GM12878 (cell line): ENCODE measurements around the gene AKAP13. TPM values are rescaled to one million over a fixed set of nuclear protein-coding genes. Genes with fewer than 3 reads are reported as not detected.

Source experiments
- ATAC-seq: fragments of 200-7000 bp; cut with Tn5 transposase; 3 replicates; pipeline ENCODE4 v1.9.1; 2020; ENCODE audit warnings: mild to moderate bottlenecking, moderate library complexity
- BruUV-seq: library from RNA; stranded (reverse); fragments of 400-500 nt; replicated peaks from 2 replicates; lab custom pipeline; 2021; lab: Mats Ljungman, UMichigan
- CTCF ChIA-PET: fragments of 300-600 bp; sonication (Branson Sonifier 250); formaldehyde crosslinking; extraction: SDS; loops from one replicate; lab custom pipeline; 2021; ENCODE audit warnings: inconsistent platforms; lab: Yijun Ruan, JAX
- POLR2A ChIA-PET: fragments of 350-600 bp; formaldehyde crosslinking; extraction: SDS; loops from one replicate; lab custom pipeline; 2021; ENCODE audit warnings: inconsistent platforms; lab: Charles Lee
- RAD21 ChIA-PET: fragments of 300-600 bp; sonication (Branson Sonifier 250); formaldehyde crosslinking; loops from one replicate; lab custom pipeline; 2023; ENCODE audit warnings: antibody characterized with exemption; ENCODE audit not compliant: unreplicated experiment; lab: Charles Lee
- SMC1A ChIA-PET: fragments of 300-600 bp; sonication (Branson Sonifier 250); formaldehyde crosslinking; loops from one replicate; lab custom pipeline; 2023; ENCODE audit not compliant: unreplicated experiment, uncharacterized antibody; lab: Charles Lee
- DNase-seq: peaks from one replicate; pipeline ENCODE4 v3.0.0-alpha.2; 2011; ENCODE audit warnings: low read depth, low spot score
- FAIRE-seq: peaks from 3 replicates; lab custom pipeline; 2011; peaks lifted over from hg19 to GRCh38; lab: Jason Lieb, UNC
- H2AFZ ChIP-seq: 2 replicates; pipeline ENCODE4 v1.6.0; 2011; ENCODE audit warnings: low read depth, low read length, control low read depth; ENCODE audit not compliant: control insufficient read depth
- H3K27ac ChIP-seq: 2 replicates; pipeline ENCODE4 v1.5.1; 2011; ENCODE audit warnings: control low read depth; ENCODE audit not compliant: control insufficient read depth, insufficient read depth
- H3K27me3 ChIP-seq, 2 experiments: replicated peaks in 1 of 2; 2 replicates each; pipeline versions ENCODE4 v1.6.0 to v1.6.1; 2011; ENCODE audit warnings: low read length in 1 of 2; ENCODE audit not compliant: control insufficient read depth in 2 of 2, insufficient read depth in 2 of 2
- H3K36me3 ChIP-seq, 2 experiments: 2 replicates each; pipeline ENCODE4 v1.5.1; 2011; ENCODE audit warnings: low read length in 1 of 2; ENCODE audit not compliant: control insufficient read depth in 2 of 2, insufficient read depth in 2 of 2
- H3K4me1 ChIP-seq: 2 replicates; pipeline ENCODE4 v1.6.1; 2011; ENCODE audit warnings: mild to moderate bottlenecking, low read length, moderate library complexity, mixed read lengths; ENCODE audit not compliant: control insufficient read depth, insufficient read depth
- H3K4me2 ChIP-seq: 2 replicates; pipeline ENCODE4 v1.6.0; 2011; ENCODE audit warnings: control low read depth; ENCODE audit not compliant: control insufficient read depth, insufficient read depth
- H3K4me3 ChIP-seq: fragments of 200-600 bp; sonication (generic); 2 replicates; pipeline ENCODE4 v1.5.1; 2016
- H3K79me2 ChIP-seq: 2 replicates; pipeline ENCODE4 v1.6.0; 2011; ENCODE audit warnings: low read length; ENCODE audit not compliant: control insufficient read depth, insufficient read depth
- H3K9ac ChIP-seq: 2 replicates; pipeline ENCODE4 v1.8.0; 2011; ENCODE audit warnings: low read length, control low read depth, mixed read lengths; ENCODE audit not compliant: control insufficient read depth, insufficient read depth
- H3K9me3 ChIP-seq: replicated peaks from 3 replicates; pipeline ENCODE4 v1.5.1; 2011; ENCODE audit warnings: mild to moderate bottlenecking, low read length; ENCODE audit not compliant: control insufficient read depth, insufficient read depth
- H4K20me1 ChIP-seq: 2 replicates; pipeline ENCODE4 v1.6.0; 2011; ENCODE audit not compliant: control insufficient read depth, insufficient read depth
- BCLAF1 ChIP-seq: fragments of 450-650 bp; IDR thresholded peaks from 2 replicates; pipeline ENCODE4 v1.6.1; 2017; ENCODE audit warnings: antibody characterized with exemption, mild to moderate bottlenecking, moderate library complexity
- CEBPB ChIP-seq, 2 experiments: fragments of 150-350 bp in 1 of 2; IDR thresholded peaks; 2 replicates each; pipeline ENCODE4 v1.6.1; 2012 to 2014; ENCODE audit warnings: low read depth in 2 of 2, low read length in 2 of 2, borderline replicate concordance in 1 of 2, inconsistent platforms in 1 of 2
- IKZF2 ChIP-seq, 2 experiments: fragments of 450-650 bp; IDR thresholded peaks; 2 replicates each; pipeline ENCODE4 v1.6.1; 2017; ENCODE audit warnings: mild to moderate bottlenecking in 2 of 2, moderate library complexity in 2 of 2
- KLF5 ChIP-seq: fragments of 450-650 bp; IDR thresholded peaks from 2 replicates; pipeline ENCODE4 v1.6.1; 2014; ENCODE audit warnings: mild to moderate bottlenecking; ENCODE audit not compliant: partially characterized antibody
- NFYA ChIP-seq: IDR thresholded peaks from 2 replicates; pipeline ENCODE4 v1.6.1; 2011; ENCODE audit warnings: low read depth, mild to moderate bottlenecking, low read length, improper control_type of control experiment, borderline replicate concordance
- NRF1 ChIP-seq: conservative IDR thresholded peaks from 2 replicates; pipeline ENCODE4 v1.6.1; 2011; ENCODE audit warnings: mild to moderate bottlenecking, low read depth, low read length, improper control_type of control experiment
- RELB ChIP-seq: fragments of 450-650 bp; IDR thresholded peaks from 2 replicates; pipeline ENCODE4 v1.6.1; 2017; ENCODE audit warnings: low read depth, mild to moderate bottlenecking, moderate library complexity
- SIX5 ChIP-seq: IDR thresholded peaks from 2 replicates; pipeline ENCODE4 v1.6.1; 2011; ENCODE audit warnings: mild to moderate bottlenecking, low read depth, low read length, moderate library complexity; ENCODE audit not compliant: severe bottlenecking
- SKIL ChIP-seq: fragments of 450-650 bp; IDR thresholded peaks from 2 replicates; pipeline ENCODE4 v1.6.1; 2017; ENCODE audit warnings: mild to moderate bottlenecking, low read depth, inconsistent platforms; ENCODE audit not compliant: poor library complexity, severe bottlenecking
- SMARCA5 ChIP-seq: fragments of 450-650 bp; IDR thresholded peaks from 2 replicates; pipeline ENCODE4 v1.6.1; 2017; ENCODE audit warnings: mild to moderate bottlenecking
- USF2 ChIP-seq: IDR thresholded peaks from 2 replicates; pipeline ENCODE4 v1.6.1; 2011; ENCODE audit warnings: low read depth, low read length, improper control_type of control experiment, borderline replicate concordance
- ZNF274 ChIP-seq: IDR thresholded peaks from one replicate; pipeline ENCODE4 v1.8.0; 2011; ENCODE audit not compliant: insufficient read length, insufficient read depth
- ZNF622 ChIP-seq: fragments of 450-650 bp; IDR thresholded peaks from 2 replicates; pipeline ENCODE4 v1.6.1; 2017; ENCODE audit warnings: mild to moderate bottlenecking, inconsistent platforms
- in situ Hi-C: fragments of 300-500 bp; cut with MboI; formaldehyde crosslinking; loops from 9 replicates; pipeline ENCODE4 v1.14.3; 2018; ENCODE audit warnings: mixed read lengths
- intact Hi-C: fragments of 100-400 bp; cut with micrococcal nuclease; formaldehyde crosslinking; loops from one replicate; pipeline ENCODE4 v1.14.2; 2022; ENCODE audit not compliant: unreplicated experiment
- polyA plus RNA-seq, 11 experiments: library from polyadenylated mRNA; depleted of rRNA in 4 of 11; unstranded in 6 of 11; stranded (reverse) in 5 of 11; fragments of >200 nt; fragmentation: Nextera tagmentation in 4 of 11; fragmentation: Illumina TruSeq in 1 of 11; extraction: Ambion mirVana in 4 of 11; extraction: Trizol in 1 of 11; gene quantifications; 1 replicate in 1 of 11; 2 replicates in 10 of 11; pipeline versions ENCODE4 v1.2.1 to v1.2.3, GENCODE V29; 2011 to 2016; ENCODE audit warnings: inconsistent platforms in 2 of 11, missing spikeins in 2 of 11, low read depth in 1 of 11
- total RNA-seq, 4 experiments: library from RNA; depleted of rRNA in 3 of 4; stranded (reverse); fragments of >200 nt in 3 of 4; fragmentation: Illumina TruSeq in 1 of 4; extraction: Trizol in 1 of 4; gene quantifications; 2 replicates each; pipeline versions ENCODE4 v1.2.1 to v1.2.3, GENCODE V29; 2013 to 2021

AKAP13 gene
- total and polyA plus RNA-seq, 10 of the 15 experiments (the other 5 are each of a cell fraction or from before 2014, with no cell fraction given), result 14.4 to 74.9 (median 55.1) TPM

- Histone ChIP-seq H3K79me2 (no peaks in the 10 kb centered on the region), H3K9ac (no peak overlapping the region), H3K4me3 (no peak overlapping the region), H3K9me3 (no peaks in the 10 kb centered on the region), H3K36me3 (no peaks in the 10 kb centered on the region), H3K4me1 (no peaks in the 10 kb centered on the region), H3K27me3 (no peaks in the 10 kb centered on the region), H4K20me1 (no peaks in the 10 kb centered on the region), H2AFZ (no peak overlapping the region), H3K4me2 (no peak overlapping the region), H3K27ac (no peak overlapping the region)
- no peak for FAIRE-seq
- ChIA-PET POLR2A (interaction anchor here (0.6 kb wide), 1 partner anchor 38 kb away, joined by 4 read pairs; no protein-coding TSS in a partner anchor), RAD21 (interaction anchor here (0.8 kb wide), 1 partner anchor 28 kb away, joined by 3 read pairs; no protein-coding TSS in a partner anchor), SMC1A (interaction anchor here (2.2 kb wide), 1 partner anchor 15 kb away, joined by 4 read pairs; no protein-coding TSS in a partner anchor), CTCF (interaction anchor here (1.4 kb wide), 1 partner anchor 17 kb away, joined by 3 read pairs; no protein-coding TSS in a partner anchor)
- no peak for ATAC-seq
- no TSS peak for BruUV-seq
- in situ Hi-C loops, result no loop called here
- intact Hi-C loops, result no loop called here
- DNase-seq, result no peak
- TF ChIP-seq CEBPB (IDR thresholded peaks at IDR 0.05; ENCODE audit: borderline replicate concordance in 1 of 2, low read depth in 2 of 2, low read length in 2 of 2) (no peak), IKZF2 (IDR thresholded peaks at IDR 0.05) (no peak), ZNF274 (no peak), ZNF622 (no peak), SKIL (no peak), SIX5 (no peak), USF2 (no peak), RELB (no peak), NFYA (no peak), KLF5 (no peak), SMARCA5 (no peak), BCLAF1 (no peak), NRF1 (no peak)
These were observed 39.6 kb upstream of the AKAP13 start for GRCh38 chr15:85340852-85341251.
